ENCODE results near the gene ENO4. TPM values are rescaled to one million over a fixed set of nuclear protein-coding genes. Genes with fewer than 3 reads are reported as not detected.

Gene ENO4
- total RNA-seq, 1 experiment from 2014 or later = 0.22 TPM

- Histone ChIP-seq H3K27me3 (ENCODE audit: insufficient read depth, low read length) (no peaks in the 10 kb centered on the region), H3K79me2 (ENCODE audit: insufficient read depth, low read length) (no peaks in the 10 kb centered on the region), H3K9me3 (ENCODE audit: control insufficient read depth in 1 of 2, insufficient read depth in 1 of 2, low read depth in 1 of 2, low read length in 2 of 2) (no peaks in the 10 kb centered on the region), H3K4me1 (ENCODE audit: control insufficient read depth in 1 of 2, insufficient read depth in 2 of 2, low read length in 2 of 2) (no peaks in the 10 kb centered on the region), H3K27ac (ENCODE audit: low read depth, low read length) (no peak overlapping the region), H3K9ac (ENCODE audit: low read length) (no peak overlapping the region), H3K4me3 (replicated peaks in 1 of 2; ENCODE audit: low read depth in 1 of 2, low read length in 2 of 2) (no peak overlapping the region), H3K9me2 (ENCODE audit: insufficient read depth) (no peaks in the 10 kb centered on the region), H3K36me3 (ENCODE audit: control insufficient read depth in 1 of 2, insufficient read depth in 2 of 2, low read length in 2 of 2) (no peaks in the 10 kb centered on the region), H2AFZ (ENCODE audit: low read depth, low read length, poor library complexity, severe bottlenecking) (no peak overlapping the region), H4K20me1 (ENCODE audit: insufficient read depth) (no peaks in the 10 kb centered on the region), H3K4me2 (ENCODE audit: low read length) (no peak overlapping the region)
- no TSS peak for BruUV-seq (replicated peaks)
- POLR2A ChIA-PET = no interaction called here
- TF ChIP-seq SIN3A (IDR thresholded peaks at IDR 0.05; ENCODE audit: low read depth) (no peak), JUND (IDR thresholded peaks at IDR 0.05) (no peak), FOSL1 (IDR thresholded peaks at IDR 0.05; ENCODE audit: low read depth) (no peak), CBX3 (IDR thresholded peaks at IDR 0.05; ENCODE audit: low read depth) (no peak), CTCF (IDR thresholded peaks at IDR 0.05 in 2 of 3, conservative IDR thresholded peaks at IDR 0.05 in 1 of 3; ENCODE audit: borderline replicate concordance in 1 of 3, insufficient read depth in 1 of 3, low read depth in 2 of 3, low read length in 2 of 3) (no peak), EZH2 (IDR thresholded peaks at IDR 0.05) (no peak), EGR1 (IDR thresholded peaks at IDR 0.05; ENCODE audit: low read depth) (no peak), SP1 (IDR thresholded peaks at IDR 0.05; ENCODE audit: low read depth) (no peak), TCF7L2 (IDR thresholded peaks at IDR 0.05; ENCODE audit: borderline replicate concordance, extremely low read depth, insufficient read depth, insufficient read length) (no peak), CEBPB (IDR thresholded peaks at IDR 0.05; ENCODE audit: low read depth) (no peak), POLR2AphosphoS5 (IDR thresholded peaks at IDR 0.05; ENCODE audit: low read depth, low read length) (no peak), POLR2A (IDR thresholded peaks at IDR 0.05; ENCODE audit: borderline replicate concordance, extremely low read depth, insufficient read depth, insufficient read length) (no peak), MAX (IDR thresholded peaks at IDR 0.05) (no peak), RAD21 (IDR thresholded peaks at IDR 0.05; ENCODE audit: low read depth) (no peak), ELF1 (IDR thresholded peaks at IDR 0.05; ENCODE audit: borderline replicate concordance, low read depth) (no peak), EZH2phosphoT487 (IDR thresholded peaks at IDR 0.05; ENCODE audit: borderline replicate concordance) (no peak), REST (IDR thresholded peaks at IDR 0.05; ENCODE audit: low read depth) (no peak)
- intact Hi-C loops (cut with micrococcal nuclease) = no loop called here
- RAD21 ChIA-PET (ENCODE audit: low non-redundant PET in 1 of 2, low total read pairs in 2 of 2, uncharacterized antibody in 2 of 2, unreplicated experiment in 2 of 2) = no interaction called here
- no peak for DNase-seq (ENCODE audit: low read depth, low spot score)
- CTCF ChIA-PET = interaction anchor here (25.9 kb wide), 1 partner anchor 368 kb away, joined by 629 read pairs; no protein-coding TSS in a partner anchor
- ATAC-seq = no peak
Measured at GRCh38 chr10:116803451-116804249, 45.6 kb upstream of the ENO4 start.

Measured in HCT116 (cell line).